Stomach (tissue), 9 donors: ENCODE measurements around the gene NKAIN4. TPM values are rescaled to one million over a fixed set of nuclear protein-coding genes. Genes with fewer than 3 reads are reported as not detected.
A peak's percentile ranks its signal among the peaks of the same experiment; 100 is the strongest.

Experiments used
- DNase-seq, 2 donors: peaks; one replicate each; pipeline versions ENCODE4 v3.0.0 to v3.0.0-alpha.2; 2013 to 2019
- H3K27ac ChIP-seq, 5 donors: fragments of 200-600 bp in 4 of 5; sonication (generic) in 4 of 5; one replicate each; pipeline ENCODE4 v1.5.1; 2013 to 2019; ENCODE audit warnings: mild to moderate bottlenecking in 1 of 5, moderate library complexity in 1 of 5
- H3K27me3 ChIP-seq, 3 donors: fragments of 200-600 bp; sonication (generic); one replicate each; pipeline ENCODE4 v1.5.1; 2017 to 2019; ENCODE audit warnings: mixed run types in 1 of 3
- H3K36me3 ChIP-seq, 4 donors: fragments of 200-600 bp; sonication (generic); 1 replicate in 3 of 4; 2 replicates in 1 of 4; pipeline ENCODE4 v1.5.1; 2016 to 2019
- H3K4me1 ChIP-seq, 4 donors: fragments of 200-600 bp; sonication (generic); one replicate each; pipeline ENCODE4 v1.5.1; 2016 to 2019
- H3K4me3 ChIP-seq, 4 donors: fragments of 200-600 bp; sonication (generic) in 3 of 4; one replicate each; pipeline ENCODE4 v1.5.1; 2016 to 2019; ENCODE audit warnings: mild to moderate bottlenecking in 1 of 4
- H3K9me3 ChIP-seq, 4 donors: fragments of 200-600 bp; sonication (generic); one replicate each; pipeline ENCODE4 v1.5.1; 2016 to 2019
- CTCF ChIP-seq, 7 experiments: fragments of 450-650 bp in 4 of 7; fragments of 200-600 bp in 3 of 7; sonication (generic) in 3 of 7; IDR thresholded peaks; one replicate each; pipeline ENCODE4 v1.5.1; 2016 to 2019; ENCODE audit warnings: antibody characterized with exemption in 7 of 7, control low read depth in 2 of 7, mild to moderate bottlenecking in 1 of 7
- EP300 ChIP-seq: sonication (generic); formaldehyde crosslinking; IDR thresholded peaks from one replicate; pipeline ENCODE4 v1.6.1; 2017; ENCODE audit warnings: antibody characterized with exemption
- POLR2A ChIP-seq, 4 donors: fragments of 450-650 bp; IDR thresholded peaks; one replicate each; pipeline ENCODE4 v1.6.1; 2016; ENCODE audit warnings: antibody characterized with exemption in 4 of 4, control low read depth in 2 of 4, mild to moderate bottlenecking in 1 of 4, moderate library complexity in 1 of 4
- POLR2AphosphoS5 ChIP-seq, 3 donors: sonication (generic); formaldehyde crosslinking; IDR thresholded peaks; one replicate each; pipeline ENCODE4 v1.6.1; 2016; ENCODE audit warnings: antibody characterized with exemption in 3 of 3
- WGBS, 5 donors: extraction: QIAGEN DNeasy Blood & Tissue Kit in 3 of 5; methylation state at CpG; one replicate each; pipeline versions ENCODE4 v1.1.5 to v1.1.7; 2013 to 2018; 5-methylcytosine and 5-hydroxymethylcytosine counted together
- intact Hi-C: fragments of 100-400 bp; cut with DNase I; formaldehyde crosslinking; loops from one replicate; pipeline ENCODE4 v1.15.1; 2023; ENCODE audit warnings: low total_unique reads
- polyA plus RNA-seq, 3 donors: library from polyadenylated mRNA; stranded (reverse); fragments of 200-250 nt; gene quantifications; one replicate each; pipeline ENCODE4 v1.2.3, GENCODE V29; 2013
- total RNA-seq, 5 donors: library from RNA; depleted of rRNA; stranded (reverse); fragments of >200 nt; gene quantifications; one replicate each; pipeline versions ENCODE4 v1.1.0 to v1.2.3, GENCODE V29; 2014 to 2016
- donor health status: healthy with polysubstance abuse.
- donor health status: Bipolar disorder and iron deficiency.
- donor health status: healthy.

Gene NKAIN4
- total and polyA plus RNA-seq, 8 donors = 0.28 to 4.4 (median 1.2) TPM; not detected in 5

GRCh38 chr20:63227260-63227659 lies 27.0 kb downstream of the NKAIN4 start:
- TF ChIP-seq EP300 = no peak
- TF ChIP-seq POLR2AphosphoS5 (IDR thresholded peaks at IDR 0.05) = no peak
- TF ChIP-seq POLR2A (IDR thresholded peaks at IDR 0.05) = no peak
- TF ChIP-seq CTCF (IDR thresholded peaks at IDR 0.05) = no peak
- intact Hi-C loops = no loop called here
- Histone ChIP-seq H3K4me1 (peaks cover 5 to 25% (median 10%) of the 10 kb centered on the region in 4 donors), H3K27me3 (peaks cover 0 to 37% (median 17%) of the 10 kb centered on the region in 3 donors), H3K27ac (no peak overlapping the region), H3K36me3 (no peaks in the 10 kb centered on the region), H3K4me3 (no peak overlapping the region), H3K9me3 (no peaks in the 10 kb centered on the region)
- no peak for DNase-seq
- 85 to 92% (median 89%) methylated on average over 5 of the region's 5 CpGs for WGBS, 5 donors

- Histone ChIP-seq H3K9me3 (no peaks in the 10 kb centered on the region), H3K36me3 (no peaks in the 10 kb centered on the region), H3K4me3 (no peak overlapping the region), H3K27me3 (peaks cover 0 to 29% (median 17%) of the 10 kb centered on the region in 3 donors), H3K4me1 (peaks cover 5 to 17% (median 10%) of the 10 kb centered on the region in 4 donors), H3K27ac (no peak overlapping the region)
- no peak for DNase-seq
- no peak for TF ChIP-seq CTCF (IDR thresholded peaks at IDR 0.05)
- TF ChIP-seq POLR2AphosphoS5 (IDR thresholded peaks at IDR 0.05) = no peak
- no peak for TF ChIP-seq POLR2A (IDR thresholded peaks at IDR 0.05)
- TF ChIP-seq EP300 = no peak
- intact Hi-C loops = no loop called here
- WGBS, 5 donors = 69 to 87% (median 76%) methylated on average over 16 to 19 of the region's 19 CpGs
Observed at GRCh38 chr20:63226042-63226943, 28.0 kb downstream of the NKAIN4 start.

GRCh38 chr20:63225082-63225454 lies 29.2 kb downstream of the NKAIN4 start:
- H3K27me3 ChIP-seq = peaks cover 0 to 29% (median 12%) of the 10 kb centered on the region in 3 donors
- peaks cover 5 to 13% (median 9%) of the 10 kb centered on the region in 4 donors for H3K4me1 ChIP-seq
- intact Hi-C loops = no loop called here
- WGBS, 5 donors = 30 to 36% (median 35%) methylated on average over 7 of the region's 7 CpGs
- no peak overlapping the region for H3K27ac ChIP-seq
- no peak for DNase-seq
- no peaks in the 10 kb centered on the region for H3K9me3 ChIP-seq
- TF ChIP-seq POLR2A (IDR thresholded peaks at IDR 0.05) = no peak
- TF ChIP-seq POLR2AphosphoS5 (IDR thresholded peaks at IDR 0.05) = no peak
- TF ChIP-seq EP300 = no peak
- no peak for TF ChIP-seq CTCF (IDR thresholded peaks at IDR 0.05)
- no peak overlapping the region for H3K4me3 ChIP-seq
- no peaks in the 10 kb centered on the region for H3K36me3 ChIP-seq

- Histone ChIP-seq H3K27me3 (peaks cover 0 to 30% (median 11%) of the 10 kb centered on the region in 3 donors), H3K27ac (no peak overlapping the region), H3K4me3 (no peak overlapping the region), H3K4me1 (peaks cover 5 to 13% (median 9%) of the 10 kb centered on the region in 4 donors), H3K9me3 (no peaks in the 10 kb centered on the region), H3K36me3 (no peaks in the 10 kb centered on the region)
- 22 to 32% (median 25%) methylated on average over 13 to 16 of the region's 16 CpGs for WGBS, 5 donors
- DNase-seq = peak; percentile 66 to 74
- intact Hi-C loops = no loop called here
- no peak for TF ChIP-seq POLR2A (IDR thresholded peaks at IDR 0.05)
- TF ChIP-seq POLR2AphosphoS5 (IDR thresholded peaks at IDR 0.05) = no peak
- no peak for TF ChIP-seq CTCF (IDR thresholded peaks at IDR 0.05)
- no peak for TF ChIP-seq EP300
Observed at GRCh38 chr20:63224412-63225081, 29.7 kb downstream of the NKAIN4 start.
